Activated CD4-positive, alpha-beta T cell treated with anti-CD3 and anti-CD28 coated beads, Interleukin-2, amount 10 ng/mL, durations not matched to agents 7 days and 5 days (primary cell): ENCODE results near the gene NCAPH2. TPM values are rescaled to one million over a fixed set of nuclear protein-coding genes. Genes with fewer than 3 reads are reported as not detected.

Experiments used
- CTCF ChIA-PET: fragments of 350-600 bp; sonication (Branson Sonifier 250); formaldehyde crosslinking; loops from one replicate; lab custom pipeline; 2021; ENCODE audit warnings: antibody characterized with exemption; lab: Charles Lee
- POLR2A ChIA-PET: fragments of 350-600 bp; sonication (Branson Sonifier 250); formaldehyde crosslinking; loops from one replicate; lab custom pipeline; 2021; ENCODE audit warnings: antibody characterized with exemption; lab: Charles Lee
- DNase-seq: peaks from one replicate; pipeline ENCODE4 v3.0.0-alpha.2; 2020
- H3K27ac Mint-ChIP-seq: one replicate; pipeline ENCODE4 v1.8.0; 2021; ENCODE audit warnings: mild to moderate bottlenecking, moderate library complexity, mixed read lengths
- H3K27me3 Mint-ChIP-seq: one replicate; pipeline ENCODE4 v1.8.0; 2021; ENCODE audit warnings: mixed read lengths
- H3K36me3 Mint-ChIP-seq: one replicate; pipeline ENCODE4 v1.8.0; 2021; ENCODE audit warnings: low read depth, mixed read lengths
- H3K4me1 Mint-ChIP-seq: one replicate; pipeline ENCODE4 v1.8.0; 2021; ENCODE audit warnings: mixed read lengths
- H3K4me3 Mint-ChIP-seq: one replicate; pipeline ENCODE4 v1.8.0; 2021; ENCODE audit warnings: mild to moderate bottlenecking, moderate library complexity, mixed read lengths
- H3K9me3 Mint-ChIP-seq: one replicate; pipeline ENCODE4 v1.8.0; 2021; ENCODE audit warnings: mixed read lengths
- total RNA-seq, 2 experiments: library from RNA; stranded (reverse); gene quantifications; one replicate each; pipeline ENCODE4 v1.2.3, GENCODE V29; 2021

Gene NCAPH2
- total RNA-seq, 2 experiments from 2014 or later = 110 to 133 TPM

DNA sequence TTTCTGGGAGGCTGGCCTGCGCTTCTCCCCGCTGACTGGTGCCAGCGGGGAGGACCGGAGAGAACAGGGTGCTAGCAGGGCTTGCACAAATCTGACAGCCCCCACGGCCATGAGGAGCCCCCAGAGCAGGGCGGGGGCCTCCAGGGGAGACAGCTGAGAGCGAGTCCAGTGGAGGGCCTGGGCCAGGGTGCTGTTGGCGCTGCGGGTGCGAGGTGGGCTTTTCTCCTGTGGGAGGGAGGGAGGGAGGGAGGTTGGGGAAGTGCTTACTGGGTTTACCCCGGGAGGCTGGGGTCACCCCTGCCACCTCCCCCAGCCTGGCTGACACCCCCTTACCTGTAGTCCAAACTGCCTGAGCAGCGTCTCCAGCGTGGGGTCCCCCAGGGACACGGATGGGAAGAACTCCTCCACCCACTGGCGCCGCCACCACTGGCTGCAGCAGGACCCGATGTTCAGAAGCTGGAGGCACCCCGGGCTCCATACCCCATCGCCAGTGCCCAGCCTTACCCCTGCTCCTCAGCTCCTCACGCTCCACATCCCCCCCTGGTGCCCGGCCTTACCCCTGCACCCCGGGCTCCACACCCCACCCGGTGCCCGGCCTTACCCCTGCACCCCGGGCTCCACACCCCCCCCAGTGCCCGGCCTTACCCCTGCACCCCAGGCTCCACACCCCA is 4.4 kb upstream of the NCAPH2 start:
- no peak overlapping the region for H3K27ac Mint-ChIP-seq
- CTCF ChIA-PET = interaction anchor here (1.4 to 3.3 kb wide), 2 partner anchors 18 to 22 kb away, joined by 3 to 12 read pairs; partner anchors contain the start of gene SCO2
- H3K4me1 Mint-ChIP-seq = peaks cover 4% of the 10 kb centered on the region
- peaks cover 4% of the 10 kb centered on the region for H3K36me3 Mint-ChIP-seq
- no peak overlapping the region for H3K4me3 Mint-ChIP-seq
- H3K27me3 Mint-ChIP-seq = no peaks in the 10 kb centered on the region
- DNase-seq = no peak
- POLR2A ChIA-PET = no interaction called here
- H3K9me3 Mint-ChIP-seq = no peaks in the 10 kb centered on the region

DNA sequence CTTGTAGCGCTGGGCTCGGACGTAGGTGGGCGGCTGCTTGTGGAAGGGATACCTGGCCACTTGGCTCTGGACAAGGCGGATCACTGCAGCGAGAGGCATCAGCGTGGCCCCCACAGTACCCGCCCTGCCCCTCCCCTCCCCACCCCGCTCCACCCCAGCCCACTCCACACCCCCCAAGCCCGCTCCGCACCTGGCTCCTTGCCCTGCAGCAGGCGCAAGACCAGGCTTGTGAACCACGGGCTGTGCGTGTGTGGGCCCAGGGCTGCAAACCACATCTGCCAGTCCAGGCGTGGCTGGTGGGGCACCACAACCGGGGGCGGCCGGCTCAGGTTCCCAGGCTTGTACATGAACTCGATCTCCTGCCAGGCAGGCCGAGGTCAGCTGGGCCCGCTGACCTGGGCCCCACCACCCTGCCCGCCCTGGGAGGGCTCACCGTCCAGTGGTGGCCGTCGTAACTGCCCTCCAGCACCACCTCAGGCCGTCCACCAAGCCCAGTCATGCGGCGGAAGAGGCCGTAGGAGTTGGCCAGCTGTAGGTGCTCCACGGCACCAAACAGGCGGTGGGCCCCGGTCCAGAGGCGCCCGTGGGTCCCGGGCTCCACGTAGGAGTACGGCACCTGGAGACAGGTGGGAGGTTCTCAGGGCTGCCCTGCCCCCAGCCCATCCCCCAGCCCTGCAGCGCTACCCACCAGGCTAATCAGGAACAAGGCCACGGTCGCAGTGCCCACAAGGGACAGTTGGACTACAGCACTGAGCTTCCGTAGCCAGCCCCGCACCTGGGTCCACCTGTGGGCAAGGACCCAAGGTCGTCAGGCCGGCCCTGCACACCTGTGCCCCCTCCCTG is 3.4 kb upstream of the NCAPH2 start:
- DNase-seq = no peak
- no peaks in the 10 kb centered on the region for H3K27me3 Mint-ChIP-seq
- ChIA-PET POLR2A (no interaction called here), CTCF (interaction anchor here (1.0 to 3.3 kb wide), 4 partner anchors 19 to 32 kb away, joined by 3 to 12 read pairs (median 4); partner anchors contain the start of gene SCO2)
- H3K9me3 Mint-ChIP-seq = no peaks in the 10 kb centered on the region
- peaks cover 6% of the 10 kb centered on the region for H3K36me3 Mint-ChIP-seq
- H3K4me3 Mint-ChIP-seq = peak overlapping the region; percentile 32
- peaks cover 11% of the 10 kb centered on the region for H3K4me1 Mint-ChIP-seq
- H3K27ac Mint-ChIP-seq = no peak overlapping the region

DNA sequence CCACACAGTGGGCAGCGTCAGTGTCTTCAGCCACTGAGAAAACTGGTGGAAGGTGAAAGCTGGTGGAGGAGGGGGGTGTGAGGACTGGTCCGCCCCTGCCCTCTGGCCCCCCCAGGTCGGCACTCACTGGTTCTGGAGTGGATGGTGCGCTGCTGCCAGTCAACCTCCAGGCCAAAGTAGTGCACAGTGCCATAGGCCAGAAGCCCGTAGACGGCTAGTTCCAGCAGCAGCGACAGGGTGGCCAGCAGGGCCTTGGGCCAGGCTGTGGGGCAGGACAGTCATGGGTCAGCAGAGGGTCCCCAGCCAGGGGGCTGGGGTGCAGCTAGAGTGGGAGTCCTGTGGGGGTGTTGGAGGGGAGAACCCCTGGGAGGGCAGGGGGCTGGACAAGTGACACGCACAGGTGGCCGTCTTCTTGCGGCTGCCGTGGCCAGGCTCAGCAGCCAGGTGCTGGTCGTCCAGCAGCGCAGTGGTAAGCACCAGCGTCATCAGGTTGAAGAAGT is 2.7 kb upstream of the NCAPH2 start:
- Mint-ChIP-seq H3K27ac (no peak overlapping the region), H3K4me3 (peak overlapping the region; percentile 32), H3K9me3 (no peaks in the 10 kb centered on the region), H3K36me3 (peaks cover 7% of the 10 kb centered on the region), H3K4me1 (peaks cover 15% of the 10 kb centered on the region), H3K27me3 (no peaks in the 10 kb centered on the region)
- ChIA-PET POLR2A (no interaction called here), CTCF (interaction anchor here (1.0 to 1.1 kb wide), 2 partner anchors 20 to 32 kb away, joined by 4 read pairs; partner anchors contain the start of gene SCO2)
- no peak for DNase-seq

DNA sequence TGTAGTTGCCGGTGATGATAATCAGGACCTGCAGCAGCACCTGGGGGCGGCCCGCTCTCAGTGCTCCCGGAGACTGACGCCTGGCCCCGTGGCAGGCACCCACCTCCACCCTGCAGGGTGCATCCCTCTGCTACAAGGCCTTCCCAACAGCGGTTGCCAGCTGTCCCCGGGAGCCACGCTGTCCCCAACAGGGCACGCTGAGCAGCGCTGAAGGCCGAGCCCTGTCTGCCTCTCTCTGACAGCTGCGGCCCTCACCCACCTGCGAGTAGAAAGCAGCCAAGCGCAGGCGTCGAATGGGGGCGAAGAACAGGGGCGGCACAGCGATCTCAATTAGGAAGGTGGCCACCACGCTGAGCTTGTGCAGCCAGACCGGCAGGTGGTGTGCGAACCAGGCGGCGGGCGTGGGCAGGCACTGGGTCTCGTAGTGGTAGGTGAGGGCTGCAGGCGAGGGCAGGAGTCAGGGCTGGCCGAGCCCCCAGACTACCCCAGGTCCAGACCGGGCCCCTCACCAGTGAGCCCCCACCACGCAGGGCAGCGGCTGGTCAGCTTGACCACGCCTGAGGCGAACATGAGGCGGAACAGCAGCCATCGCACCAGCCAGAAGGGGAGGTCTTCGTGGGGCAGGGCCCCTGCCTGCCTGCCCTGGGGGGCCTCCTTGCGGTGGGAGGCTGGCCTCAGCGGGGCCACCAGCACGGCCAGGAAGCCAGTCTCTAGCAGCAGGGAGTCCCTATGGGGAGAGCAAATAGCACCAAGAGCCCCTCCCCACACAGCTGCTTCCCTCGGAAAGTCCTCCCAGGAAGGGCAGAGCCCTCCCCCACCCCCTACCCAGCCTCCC is 2.0 kb upstream of the NCAPH2 start:
- Mint-ChIP-seq H3K9me3 (no peaks in the 10 kb centered on the region), H3K36me3 (peaks cover 7% of the 10 kb centered on the region), H3K27me3 (no peaks in the 10 kb centered on the region), H3K4me1 (peaks cover 17% of the 10 kb centered on the region), H3K27ac (peak overlapping the region; percentile 93), H3K4me3 (peak overlapping the region; percentile 96)
- ChIA-PET CTCF (interaction anchor here (0.5 to 1.4 kb wide), 3 partner anchors 8 to 211 kb away, joined by 3 to 4 read pairs (median 3); partner anchors contain the start of gene SCO2), POLR2A (interaction anchor here (0.6 kb wide), 1 partner anchor 15 kb away, joined by 3 read pairs; no protein-coding TSS in a partner anchor)
- no peak for DNase-seq

DNA sequence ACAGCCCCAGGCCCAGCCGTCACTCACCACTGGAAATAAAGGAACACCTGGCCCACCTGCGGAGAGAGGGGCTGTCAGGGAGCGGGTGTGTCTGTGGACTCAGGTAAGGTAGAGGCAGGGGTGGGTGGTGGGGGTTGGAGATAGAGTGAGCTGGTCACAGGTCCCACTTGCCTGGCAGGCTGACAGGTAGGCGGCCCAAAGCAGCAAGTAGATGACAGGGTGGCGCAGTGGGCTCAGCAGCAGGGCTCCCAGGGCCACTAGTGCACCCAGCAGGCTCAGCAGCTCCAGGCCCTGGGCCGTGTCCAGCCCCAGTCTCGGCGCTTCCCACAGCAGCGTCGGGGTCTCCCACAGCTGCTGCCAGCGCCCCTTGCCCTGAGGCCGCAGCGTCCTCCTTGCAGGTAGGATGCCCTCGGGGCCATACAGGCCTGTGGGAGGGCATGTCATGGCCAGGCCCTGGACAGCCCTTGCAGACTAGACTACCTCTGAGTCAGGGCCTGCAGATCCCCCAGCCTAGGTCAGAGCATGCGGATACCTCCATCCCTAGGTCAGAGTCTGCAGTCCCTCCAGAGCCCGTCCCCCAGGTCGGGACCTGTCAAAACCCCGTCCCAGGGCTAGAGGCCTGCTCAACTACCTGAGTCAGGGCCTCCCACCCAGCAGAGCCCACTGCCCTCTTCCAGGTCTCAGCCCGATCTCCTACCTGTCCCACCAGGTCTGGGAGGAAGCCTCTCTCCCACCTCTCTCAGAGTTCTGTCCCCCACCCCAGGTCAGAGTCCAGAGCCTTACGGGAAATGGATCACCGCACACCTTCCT is 1.2 kb upstream of the NCAPH2 start:
- Mint-ChIP-seq H3K36me3 (peaks cover 7% of the 10 kb centered on the region), H3K4me1 (peaks cover 17% of the 10 kb centered on the region), H3K9me3 (no peaks in the 10 kb centered on the region), H3K4me3 (peak overlapping the region; percentile 96), H3K27ac (peak overlapping the region; percentile 93), H3K27me3 (no peaks in the 10 kb centered on the region)
- ChIA-PET CTCF (interaction anchor here (0.5 to 2.4 kb wide), 3 partner anchors 9 to 211 kb away, joined by 3 to 10 read pairs (median 3); no protein-coding TSS in a partner anchor), POLR2A (interaction anchor here (0.6 to 2.7 kb wide), 2 partner anchors 16 to 19 kb away, joined by 3 to 29 read pairs; partner anchors contain the start of gene SCO2)
- DNase-seq = no peak

DNA sequence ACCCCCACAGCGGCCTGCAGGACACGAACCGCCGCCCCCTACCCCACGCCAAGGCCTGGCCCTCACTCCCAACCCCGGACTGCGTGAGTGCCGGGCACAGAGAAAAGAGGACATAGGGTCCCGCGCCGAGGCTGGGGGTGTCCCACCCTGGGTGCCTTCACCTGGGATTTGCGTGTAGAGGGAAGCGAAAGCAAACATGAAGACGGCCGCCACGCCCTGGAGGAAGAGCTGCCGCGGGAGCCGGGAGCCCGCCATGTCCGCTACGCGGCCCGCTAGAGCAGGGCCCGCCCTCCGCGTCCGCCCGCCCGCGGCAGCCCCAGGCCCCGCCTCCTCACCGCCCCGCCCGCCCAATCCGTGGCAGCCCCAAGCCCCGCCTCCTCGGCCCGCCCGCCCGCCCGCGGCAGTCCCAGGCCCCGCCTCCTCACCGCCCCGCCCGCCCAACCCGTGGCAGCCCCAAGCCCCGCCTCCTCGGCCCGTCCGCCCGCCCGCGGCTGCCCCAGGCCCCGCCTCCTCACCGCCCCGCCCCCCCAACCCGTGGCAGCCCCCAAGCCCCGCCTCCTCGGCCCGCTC is 518 bp upstream of the NCAPH2 start, which contains the start of gene LMF2:
TSS of gene LMF2 (minus strand) at position 282 of the 570 bp plus-strand sequence. CDS start at position 255, 27 bp downstream.
- no peaks in the 10 kb centered on the region for H3K27me3 Mint-ChIP-seq

DNA sequence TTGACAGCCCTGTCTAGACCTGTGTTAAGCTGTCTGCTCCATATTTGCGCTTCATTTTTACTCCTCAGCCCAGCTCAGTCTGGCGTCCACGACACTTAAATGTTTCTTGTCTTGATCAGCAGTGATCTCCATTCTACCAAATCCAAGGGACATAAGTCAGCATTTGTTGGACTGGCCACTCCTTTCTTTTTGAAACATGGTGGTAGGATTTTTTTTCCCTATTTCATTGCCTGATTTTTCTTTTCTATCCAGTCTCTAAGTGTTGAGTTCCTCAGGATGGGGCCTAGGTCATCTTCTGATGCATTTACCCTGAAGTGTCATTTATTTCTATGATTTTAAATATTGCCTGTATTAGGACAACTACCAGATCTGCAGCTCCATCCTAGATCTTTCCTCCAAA is 873 bp downstream of the NCAPH2 start:
- peak overlapping the region; percentile 91 for H3K4me3 Mint-ChIP-seq
- H3K27ac Mint-ChIP-seq = peak overlapping the region; percentile 96
- POLR2A ChIA-PET = interaction anchor here (1.1 to 2.7 kb wide), 2 partner anchors 16 to 39 kb away, joined by 4 to 29 read pairs; partner anchors contain the start of gene SCO2
- H3K4me1 Mint-ChIP-seq = peaks cover 30% of the 10 kb centered on the region
- H3K9me3 Mint-ChIP-seq = no peaks in the 10 kb centered on the region
- CTCF ChIA-PET = interaction anchor here (0.5 to 3.4 kb wide), 8 partner anchors 8 to 161 kb away, joined by 3 to 41 read pairs (median 6); partner anchors contain the start of genes SCO2 and SYCE3
- no peak for DNase-seq
- H3K27me3 Mint-ChIP-seq = no peaks in the 10 kb centered on the region
- H3K36me3 Mint-ChIP-seq = peaks cover 15% of the 10 kb centered on the region

More for the DNA sequence above, 518 bp upstream of the NCAPH2 start, which contains the start of gene LMF2:
- ChIA-PET CTCF (interaction anchor here (0.6 to 3.4 kb wide), 6 partner anchors 9 to 317 kb away, joined by 3 to 41 read pairs (median 8); partner anchors contain the start of gene SCO2), POLR2A (interaction anchor here (0.9 to 2.7 kb wide), 4 partner anchors 18 to 114 kb away, joined by 3 to 29 read pairs (median 4); partner anchors contain the start of gene SCO2)
- DNase-seq = peak; percentile 91
- Mint-ChIP-seq H3K9me3 (no peaks in the 10 kb centered on the region), H3K36me3 (peaks cover 12% of the 10 kb centered on the region), H3K27ac (peak within 1 kb of the TSS; percentile 96), H3K4me1 (peaks cover 22% of the 10 kb centered on the region), H3K4me3 (peak within 1 kb of the TSS; percentile 96)

DNA sequence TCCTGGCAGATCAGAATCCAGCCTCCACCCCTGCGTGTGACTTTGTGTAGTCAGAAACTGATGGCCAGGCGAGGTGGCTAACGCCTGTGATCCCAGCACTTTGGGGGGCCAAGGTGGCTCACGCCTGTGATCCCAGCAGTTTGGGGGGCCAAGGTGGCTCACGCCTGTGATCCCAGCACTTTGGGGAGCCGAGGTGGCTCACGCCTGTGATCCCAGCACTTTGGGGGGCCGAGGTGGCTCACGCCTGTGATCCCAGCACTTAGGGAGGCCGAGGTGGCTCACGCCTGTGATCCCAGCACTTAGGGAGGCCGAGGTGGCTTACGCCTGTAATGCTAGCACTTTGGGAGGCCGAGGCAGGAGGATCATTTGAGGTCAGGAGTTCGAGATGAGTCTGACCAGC is 5.2 kb downstream of the NCAPH2 start:
- no peak overlapping the region for H3K27ac Mint-ChIP-seq
- H3K9me3 Mint-ChIP-seq = no peaks in the 10 kb centered on the region
- H3K36me3 Mint-ChIP-seq = peaks cover 30% of the 10 kb centered on the region
- ChIA-PET POLR2A (no interaction called here), CTCF (interaction anchor here (1.9 to 4.6 kb wide), 2 partner anchors 12 to 107 kb away, joined by 7 to 33 read pairs; partner anchors contain the start of gene SCO2)
- no peaks in the 10 kb centered on the region for H3K27me3 Mint-ChIP-seq
- H3K4me1 Mint-ChIP-seq = peaks cover 42% of the 10 kb centered on the region
- DNase-seq = no peak
- no peak overlapping the region for H3K4me3 Mint-ChIP-seq

DNA sequence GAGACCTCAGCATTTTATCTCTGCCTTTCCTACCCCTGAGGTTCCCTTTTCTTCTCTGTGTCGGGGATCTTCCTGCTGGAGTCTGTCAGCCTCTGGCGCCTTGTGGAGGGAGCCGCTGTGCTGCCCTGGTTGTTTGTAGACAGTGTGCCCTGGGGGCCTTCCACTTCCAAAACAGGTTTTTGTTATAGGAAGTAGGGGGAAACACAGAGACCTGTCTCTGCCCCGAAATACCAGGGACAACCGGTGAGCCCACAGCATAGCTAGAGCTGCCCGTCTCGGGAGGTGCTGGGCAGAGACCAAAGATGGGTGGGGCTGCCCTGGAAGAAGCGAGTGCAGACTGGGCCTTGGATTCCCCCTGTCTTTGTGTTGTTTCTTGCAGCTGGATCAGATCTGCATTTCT is 8.0 kb downstream of the NCAPH2 start:
- Mint-ChIP-seq H3K4me3 (no peak overlapping the region), H3K27me3 (no peaks in the 10 kb centered on the region), H3K36me3 (peaks cover 42% of the 10 kb centered on the region), H3K9me3 (no peaks in the 10 kb centered on the region), H3K27ac (no peak overlapping the region), H3K4me1 (peaks cover 27% of the 10 kb centered on the region)
- ChIA-PET POLR2A (no interaction called here), CTCF (interaction anchor here (0.7 to 4.6 kb wide), 2 partner anchors 9 to 11 kb away, joined by 6 to 33 read pairs; partner anchors contain the start of gene SCO2)
- no peak for DNase-seq

DNA sequence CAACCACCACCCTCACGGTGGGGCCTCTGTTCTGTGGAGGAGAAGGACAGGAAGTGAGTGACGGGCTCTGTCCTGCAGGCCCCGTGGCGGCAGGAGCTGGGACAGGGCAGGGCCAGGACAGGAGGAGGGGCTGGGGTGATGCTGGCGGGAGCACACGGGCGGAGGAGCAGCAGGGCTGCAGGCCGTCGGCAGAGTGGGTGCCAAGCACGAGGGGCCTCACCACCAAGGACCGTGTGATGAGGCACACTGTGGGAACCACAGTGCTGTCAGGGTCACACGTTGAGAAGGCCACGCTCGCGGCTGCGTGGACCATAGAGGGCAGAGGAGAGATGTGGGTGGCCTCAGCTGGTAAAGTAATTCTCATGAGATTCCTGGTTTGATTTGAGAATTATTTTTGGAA is 8.9 kb downstream of the NCAPH2 start:
- no peaks in the 10 kb centered on the region for H3K27me3 Mint-ChIP-seq
- H3K4me1 Mint-ChIP-seq = peaks cover 27% of the 10 kb centered on the region
- ChIA-PET CTCF (interaction anchor here (0.8 to 4.6 kb wide), 2 partner anchors 8 kb away, joined by 3 to 33 read pairs; partner anchors contain the start of gene SCO2), POLR2A (no interaction called here)
- no peaks in the 10 kb centered on the region for H3K9me3 Mint-ChIP-seq
- peaks cover 43% of the 10 kb centered on the region for H3K36me3 Mint-ChIP-seq
- DNase-seq = no peak
- no peak overlapping the region for H3K4me3 Mint-ChIP-seq
- H3K27ac Mint-ChIP-seq = no peak overlapping the region
